ENCODE results near the gene SPG11.
"Not testable (repeated sequence)": the region's sequence is repeated elsewhere in the genome, so short reads cannot be mapped to it uniquely, and the experiment has no call there.

Gene SPG11

GRCh38 chr15:44694416-44694815 lies 31.0 kb upstream of the SPG11 start:
- no peak for TF ChIP-seq CTCF (IDR thresholded peaks at IDR 0.05)
- H3K27ac ChIP-seq = no peak overlapping the region

GRCh38 chr15:44692659-44693058 lies 29.2 kb upstream of the SPG11 start:
- DNase-seq (ENCODE audit: low spot score) = no peak
- no peak overlapping the region for H3K27ac ChIP-seq
- no peak for TF ChIP-seq CTCF (IDR thresholded peaks at IDR 0.05)
- H3K4me3 ChIP-seq = no peak overlapping the region

More at GRCh38 chr15:44694416-44694815, 31.0 kb upstream of the SPG11 start:
- no peak overlapping the region for H3K4me3 ChIP-seq
- DNase-seq (ENCODE audit: low spot score) = no peak

- DNase-seq (ENCODE audit: low spot score); H3K27ac ChIP-seq; H3K4me3 ChIP-seq: not testable (repeated sequence)
Measured at GRCh38 chr15:44690245-44690644, 26.8 kb upstream of the SPG11 start.

- not testable (repeated sequence) for DNase-seq (ENCODE audit: low spot score); H3K4me3 ChIP-seq; H3K27ac ChIP-seq
Measured at GRCh38 chr15:44689318-44689717, 25.9 kb upstream of the SPG11 start.

- H3K27ac ChIP-seq; H3K4me3 ChIP-seq; DNase-seq (ENCODE audit: low spot score): not testable (repeated sequence)
Measured at GRCh38 chr15:44682809-44683682, 19.6 kb upstream of the SPG11 start.

- Histone ChIP-seq H3K27ac (no peak overlapping the region), H3K4me3 (no peak overlapping the region)
- no peak for DNase-seq (ENCODE audit: low spot score)
- no peak for TF ChIP-seq CTCF (IDR thresholded peaks at IDR 0.05)
Measured at GRCh38 chr15:44682211-44682610, 18.7 kb upstream of the SPG11 start.

GRCh38 chr15:44676676-44677075 lies 13.2 kb upstream of the SPG11 start:
- no peak for DNase-seq (ENCODE audit: low spot score)
- Histone ChIP-seq H3K27ac (no peak overlapping the region), H3K4me3 (no peak overlapping the region)
- TF ChIP-seq CTCF (IDR thresholded peaks at IDR 0.05) = no peak

GRCh38 chr15:44675911-44676310 lies 12.4 kb upstream of the SPG11 start:
- no peak for TF ChIP-seq CTCF (IDR thresholded peaks at IDR 0.05)
- Histone ChIP-seq H3K4me3 (no peak overlapping the region), H3K27ac (no peak overlapping the region)
- DNase-seq (ENCODE audit: low spot score) = no peak
